ENCODE data around the gene MBNL1. TPM values are rescaled to one million over a fixed set of nuclear protein-coding genes. Genes with fewer than 3 reads are reported as not detected.

MBNL1 gene
- total RNA-seq, 1 experiment from 2014 or later: 200 TPM

- no peak for DNase-seq (ENCODE audit: low read depth, low spot score)
- TF ChIP-seq YY1 (IDR thresholded peaks at IDR 0.05; ENCODE audit: extremely low read depth, insufficient replicate concordance, low read depth, low read length): no peak
- TF ChIP-seq SIN3A (IDR thresholded peaks at IDR 0.05; ENCODE audit: low read depth): no peak
- TF ChIP-seq POLR2AphosphoS5 (IDR thresholded peaks at IDR 0.05; ENCODE audit: low read depth, low read length): no peak
- TF ChIP-seq POLR2A (IDR thresholded peaks at IDR 0.05; ENCODE audit: borderline replicate concordance, extremely low read depth, insufficient read depth, insufficient read length): no peak
- no peak for TF ChIP-seq EGR1 (IDR thresholded peaks at IDR 0.05; ENCODE audit: low read depth)
- TF ChIP-seq RAD21 (IDR thresholded peaks at IDR 0.05; ENCODE audit: low read depth): no peak
- no peak for TF ChIP-seq SRF (IDR thresholded peaks at IDR 0.05; ENCODE audit: low read depth)
- TF ChIP-seq CBX3 (IDR thresholded peaks at IDR 0.05; ENCODE audit: low read depth): no peak
- no peak overlapping the region for H3K27ac ChIP-seq (ENCODE audit: low read depth, low read length)
- ChIA-PET CTCF (interaction anchor here (2.7 kb wide), 1 partner anchor 11 kb away, joined by 12 read pairs; no protein-coding TSS in a partner anchor), RAD21 (ENCODE audit: low non-redundant PET in 1 of 2, low total read pairs in 2 of 2, uncharacterized antibody in 2 of 2, unreplicated experiment in 2 of 2) (no interaction called here), POLR2A (no interaction called here)
- H3K4me1 ChIP-seq (ENCODE audit: control insufficient read depth in 1 of 2, insufficient read depth in 2 of 2, low read length in 2 of 2): no peaks in the 10 kb centered on the region
- BruUV-seq (replicated peaks): no TSS peak
- H3K9ac ChIP-seq (ENCODE audit: low read length): no peak overlapping the region
- H2AFZ ChIP-seq (ENCODE audit: low read depth, low read length, poor library complexity, severe bottlenecking): no peak overlapping the region
- no peaks in the 10 kb centered on the region for H3K9me2 ChIP-seq (ENCODE audit: insufficient read depth)
- no peaks in the 10 kb centered on the region for H3K27me3 ChIP-seq (ENCODE audit: insufficient read depth, low read length)
- H3K4me3 ChIP-seq (replicated peaks in 1 of 2; ENCODE audit: low read depth in 1 of 2, low read length in 2 of 2): no peak overlapping the region
- H3K79me2 ChIP-seq (ENCODE audit: insufficient read depth, low read length): no peaks in the 10 kb centered on the region
- H3K4me2 ChIP-seq (ENCODE audit: low read length): no peak overlapping the region
- H3K36me3 ChIP-seq (ENCODE audit: control insufficient read depth in 1 of 2, insufficient read depth in 2 of 2, low read length in 2 of 2): no peaks in the 10 kb centered on the region
- intact Hi-C loops (cut with micrococcal nuclease): no loop called here
- no peak for ATAC-seq
- H3K9me3 ChIP-seq (ENCODE audit: control insufficient read depth in 1 of 2, insufficient read depth in 1 of 2, low read depth in 1 of 2, low read length in 2 of 2): no peaks in the 10 kb centered on the region
- H4K20me1 ChIP-seq (ENCODE audit: insufficient read depth): no peaks in the 10 kb centered on the region
Measured at GRCh38 chr3:152513301-152513960, 244.7 kb downstream of the MBNL1 start.
